ENCODE results near the gene GRK5.

The GRK5 gene

DNA sequence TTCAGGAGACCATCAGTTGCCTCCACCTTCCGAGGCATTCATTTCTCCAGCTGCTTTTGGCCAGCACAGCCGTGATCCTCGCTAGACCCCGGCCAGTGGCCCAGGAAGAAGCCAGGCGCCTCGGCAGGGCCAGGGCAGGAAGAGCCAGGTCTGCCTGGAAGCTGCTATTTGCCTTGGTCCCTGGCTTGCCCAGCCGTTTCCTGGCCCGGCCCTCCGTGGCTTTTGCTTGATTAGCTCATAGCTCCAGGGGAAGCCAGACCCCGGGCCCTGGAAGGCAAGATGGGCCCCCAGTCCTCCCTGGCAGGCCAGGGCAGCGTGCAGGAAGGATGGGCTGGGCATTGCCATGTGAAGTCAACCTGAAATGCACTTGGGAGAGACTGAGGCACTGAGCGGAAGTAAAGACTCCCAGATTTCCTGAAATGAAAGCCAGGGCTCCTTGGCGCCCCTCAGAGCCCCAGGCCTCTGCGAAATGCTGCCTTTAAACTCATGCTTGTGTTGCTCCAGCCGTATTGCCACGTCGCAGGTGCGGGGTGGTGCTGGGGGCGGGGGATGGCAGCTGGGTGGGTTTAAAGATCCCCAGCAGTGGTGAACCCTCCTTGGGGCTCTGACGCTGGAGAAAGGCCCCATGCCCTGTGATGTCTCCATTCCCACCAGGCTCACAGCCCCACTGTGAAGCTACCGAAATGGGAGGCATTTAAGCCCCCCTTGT is 160.6 kb downstream of the GRK5 start:
- no peak for DNase-seq

DNA sequence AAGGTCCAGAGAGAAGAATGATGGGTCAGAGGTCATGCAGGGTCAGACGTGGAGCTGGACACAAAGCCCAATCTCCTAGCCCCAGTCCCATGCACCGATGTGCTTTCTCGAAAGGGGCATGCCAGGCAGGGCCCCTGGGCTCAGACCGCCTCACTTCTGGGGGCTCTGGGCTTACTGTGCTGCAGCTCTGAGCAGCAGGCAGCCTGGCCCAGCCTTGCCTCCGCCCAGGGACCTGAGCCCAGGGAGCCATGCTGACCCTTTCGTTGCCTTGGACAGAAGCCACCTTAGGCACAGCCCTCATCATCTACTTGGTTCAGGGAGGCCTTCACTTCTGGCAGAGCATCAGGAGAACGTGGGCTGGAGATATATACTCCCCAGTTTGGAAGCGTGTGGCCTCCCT is 161.2 kb downstream of the GRK5 start:
- no peak for DNase-seq

DNA sequence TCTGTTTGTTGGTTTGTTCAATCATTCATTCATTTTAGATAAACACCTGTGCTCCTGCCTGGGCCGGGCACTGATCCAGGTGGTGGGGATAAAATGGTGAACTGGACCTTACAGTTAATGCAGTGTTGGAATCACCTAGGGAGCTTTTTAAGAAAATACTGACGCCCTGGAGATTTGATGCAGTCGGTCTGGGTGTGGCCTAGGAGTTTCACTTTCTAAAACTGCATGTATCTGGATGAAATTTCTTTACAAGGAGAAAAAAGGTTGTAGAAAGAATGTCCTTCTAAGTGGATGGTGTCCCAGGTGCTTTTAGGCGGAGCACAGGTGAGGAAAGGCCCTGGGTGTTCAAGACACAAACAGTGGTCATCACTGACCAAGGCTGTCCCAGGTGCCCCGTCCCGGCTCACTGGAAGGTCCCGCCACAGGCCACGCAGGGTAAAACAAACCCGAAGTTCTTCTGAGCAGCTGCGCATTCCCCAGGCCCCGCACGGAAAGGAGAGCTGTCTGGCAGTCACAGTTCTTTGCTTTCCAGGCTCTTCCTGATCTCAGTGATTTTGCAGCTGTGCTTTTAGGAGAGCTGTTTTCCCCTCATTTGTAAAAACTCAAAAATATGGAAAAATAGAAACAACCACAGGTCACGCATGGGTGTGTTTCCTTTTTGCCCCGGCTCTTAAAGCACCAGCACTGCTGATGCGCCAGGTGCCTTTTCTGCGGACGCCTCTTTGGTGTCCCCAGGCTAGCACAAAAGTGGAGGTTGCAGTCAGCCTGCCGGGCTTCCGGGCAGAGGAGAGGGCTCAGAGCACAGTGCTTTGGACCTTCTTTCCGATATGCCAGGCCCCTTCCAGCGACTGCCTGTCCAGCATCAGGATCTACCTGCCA is 161.9 kb downstream of the GRK5 start:
- DNase-seq: no peak

DNA sequence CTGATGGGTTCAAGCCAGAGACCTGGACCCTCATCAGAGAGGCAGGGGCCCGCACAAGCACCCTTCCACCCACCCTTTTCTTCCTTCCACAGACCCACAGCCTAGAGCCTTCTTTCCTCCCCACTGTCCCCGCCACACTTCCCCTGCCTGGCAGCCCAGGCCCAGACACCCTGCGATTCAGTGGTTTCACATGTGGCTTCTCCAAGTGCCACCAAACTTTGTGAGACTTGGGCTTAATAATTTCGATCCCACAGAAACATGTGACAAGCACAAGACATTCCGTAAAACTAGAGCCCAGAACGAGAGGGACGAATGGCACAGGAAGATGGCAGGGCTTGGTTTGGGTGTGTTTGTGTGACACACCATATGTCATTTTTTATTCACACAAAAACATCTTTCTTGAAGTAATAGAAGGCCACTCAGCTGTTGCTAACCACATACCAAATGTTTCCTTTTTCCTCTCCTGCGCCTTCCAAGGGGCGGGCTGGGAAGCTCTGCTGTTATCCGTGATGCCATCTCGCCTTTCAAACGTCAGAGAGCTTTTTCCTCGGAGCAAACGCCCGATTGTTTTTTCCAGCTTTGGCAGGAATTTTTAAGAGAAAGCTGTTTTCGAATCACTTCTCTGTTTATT is 162.9 kb downstream of the GRK5 start:
- no peak for DNase-seq

DNA sequence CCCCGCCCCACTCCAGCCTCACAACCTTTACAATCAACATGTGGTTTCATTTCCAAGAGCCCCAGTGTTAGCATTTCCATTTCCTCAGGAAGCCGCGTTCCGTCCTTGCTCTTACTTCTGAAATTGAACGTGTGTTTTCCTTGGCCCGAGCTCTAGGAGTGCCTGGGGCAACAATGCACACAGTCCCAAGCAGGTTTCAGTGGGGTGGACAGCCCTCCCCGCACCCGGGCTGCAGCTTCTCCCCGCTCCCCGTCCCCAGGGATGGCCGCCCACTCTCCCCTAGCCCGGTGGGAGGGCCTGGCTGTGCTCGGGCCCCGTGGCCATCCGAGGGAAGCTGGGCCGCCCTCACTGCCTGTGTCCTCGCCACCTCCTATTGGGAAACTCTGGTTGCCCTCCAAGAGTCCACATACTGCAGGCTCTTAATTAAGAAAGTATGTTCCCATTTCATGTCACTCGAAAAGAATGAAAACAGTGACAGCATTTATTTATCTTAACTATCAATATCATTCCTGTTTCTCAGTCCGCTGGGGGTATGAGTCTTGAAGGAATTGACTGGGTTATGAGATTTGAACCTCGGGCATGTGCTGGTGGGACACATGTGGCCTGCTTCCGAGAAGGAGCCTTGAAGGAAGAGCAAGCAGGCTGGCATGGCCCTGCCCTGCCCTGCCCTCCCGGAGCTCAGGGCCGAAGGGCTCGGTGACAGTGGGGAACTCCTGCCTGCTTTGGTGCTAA is 163.8 kb downstream of the GRK5 start:
- DNase-seq: no peak

DNA sequence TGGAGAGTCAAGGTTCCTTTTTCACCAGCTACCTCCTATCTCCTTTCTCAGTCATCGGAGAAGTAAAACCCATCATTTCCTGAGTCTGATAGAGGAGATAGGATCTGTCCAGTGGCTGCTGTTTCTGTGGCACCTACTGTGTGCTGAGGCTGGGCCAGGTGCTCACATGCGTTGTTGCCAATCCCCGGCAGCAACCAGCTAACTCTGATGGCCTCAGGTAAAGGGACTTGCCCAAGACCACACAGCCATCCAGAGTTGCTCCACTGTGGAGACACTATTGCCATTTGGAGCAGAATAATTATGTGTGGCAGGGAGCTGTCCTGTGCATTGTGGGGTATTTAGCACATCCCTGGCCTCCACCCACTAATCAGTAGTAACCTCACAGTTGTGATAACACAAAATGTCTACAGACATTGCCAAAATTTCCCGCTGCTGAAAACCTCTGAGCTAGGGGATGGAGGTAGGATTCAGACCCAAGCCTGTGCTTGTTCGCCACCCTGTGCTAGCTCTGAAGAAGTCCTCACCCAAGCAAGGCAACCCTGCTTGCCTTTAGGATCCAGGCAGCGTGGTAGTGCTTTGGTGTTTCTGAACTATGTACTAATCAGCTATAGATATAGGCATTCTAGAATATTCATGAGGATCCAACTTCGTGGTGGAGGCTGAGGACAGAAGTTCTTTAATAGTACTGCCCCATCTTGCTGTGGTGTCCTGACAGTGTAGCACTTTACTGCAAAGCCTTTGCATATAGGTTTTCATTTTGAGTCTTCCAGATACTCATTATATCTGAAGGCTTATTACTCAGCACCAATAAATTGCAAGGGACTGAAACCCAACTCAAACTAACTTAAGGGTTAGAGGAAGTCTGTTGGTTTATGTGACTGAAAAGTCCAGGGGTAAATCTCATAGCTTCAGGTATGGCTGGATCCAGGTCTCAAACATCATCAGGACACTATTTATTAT is 164.6 kb downstream of the GRK5 start:
- no peak for DNase-seq

DNA sequence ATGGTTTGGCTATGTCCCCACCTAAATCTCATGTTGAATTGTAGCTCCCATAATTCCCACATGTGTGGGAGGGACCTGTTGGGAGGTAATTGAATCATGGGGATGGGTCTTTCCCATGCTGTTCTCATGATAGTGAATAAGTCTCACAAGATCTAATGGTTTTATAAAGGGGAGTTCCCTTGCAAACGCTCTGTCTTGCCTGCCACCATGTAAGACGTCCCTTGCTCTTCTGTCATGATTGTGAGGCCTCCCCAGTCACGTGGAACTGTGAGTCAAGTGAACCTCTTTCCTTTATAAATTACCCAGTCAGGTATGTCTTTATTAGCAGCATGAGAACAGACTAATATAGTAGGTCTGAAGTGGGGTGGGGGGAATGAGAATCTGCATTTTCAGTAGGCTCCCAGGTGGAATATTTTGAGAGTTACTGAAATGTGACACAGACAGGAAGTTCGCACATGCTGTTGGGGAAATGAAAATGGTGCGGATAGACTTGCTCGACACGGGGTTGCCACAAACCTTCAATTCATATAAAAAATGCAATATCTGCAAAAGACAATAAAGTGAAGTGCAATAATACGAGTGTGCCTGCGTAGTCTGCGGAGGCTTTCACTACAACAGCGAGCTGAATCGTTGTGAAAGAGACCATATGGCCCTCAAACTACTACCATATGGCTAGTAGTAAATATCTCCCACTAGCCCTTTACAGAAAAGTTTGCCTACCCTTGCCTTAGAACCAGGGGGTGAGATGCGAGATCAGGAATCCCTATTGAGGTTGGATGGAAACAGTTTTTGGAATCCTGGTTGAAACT is 166.1 kb downstream of the GRK5 start:
- no peak for DNase-seq

DNA sequence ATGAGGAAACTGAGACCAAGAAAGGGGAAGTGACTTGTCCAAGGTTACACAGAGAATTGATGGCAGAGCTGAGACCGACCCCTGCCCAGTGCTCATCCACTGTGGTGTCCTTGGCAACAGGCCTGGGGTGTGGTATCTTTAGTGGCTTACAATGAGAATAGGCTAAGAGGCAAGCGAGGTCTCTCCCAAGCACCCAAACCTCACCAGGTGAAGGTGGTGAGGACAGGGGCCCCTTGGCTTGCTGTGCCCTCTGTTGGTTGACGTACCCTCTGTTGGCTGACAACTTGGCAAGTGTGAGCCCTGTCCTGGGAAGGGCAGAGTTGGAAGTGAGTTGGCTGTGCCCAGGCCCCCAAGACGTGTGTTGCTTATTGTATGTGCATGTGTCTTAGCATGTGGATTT is 166.9 kb downstream of the GRK5 start:
- no peak for DNase-seq

DNA sequence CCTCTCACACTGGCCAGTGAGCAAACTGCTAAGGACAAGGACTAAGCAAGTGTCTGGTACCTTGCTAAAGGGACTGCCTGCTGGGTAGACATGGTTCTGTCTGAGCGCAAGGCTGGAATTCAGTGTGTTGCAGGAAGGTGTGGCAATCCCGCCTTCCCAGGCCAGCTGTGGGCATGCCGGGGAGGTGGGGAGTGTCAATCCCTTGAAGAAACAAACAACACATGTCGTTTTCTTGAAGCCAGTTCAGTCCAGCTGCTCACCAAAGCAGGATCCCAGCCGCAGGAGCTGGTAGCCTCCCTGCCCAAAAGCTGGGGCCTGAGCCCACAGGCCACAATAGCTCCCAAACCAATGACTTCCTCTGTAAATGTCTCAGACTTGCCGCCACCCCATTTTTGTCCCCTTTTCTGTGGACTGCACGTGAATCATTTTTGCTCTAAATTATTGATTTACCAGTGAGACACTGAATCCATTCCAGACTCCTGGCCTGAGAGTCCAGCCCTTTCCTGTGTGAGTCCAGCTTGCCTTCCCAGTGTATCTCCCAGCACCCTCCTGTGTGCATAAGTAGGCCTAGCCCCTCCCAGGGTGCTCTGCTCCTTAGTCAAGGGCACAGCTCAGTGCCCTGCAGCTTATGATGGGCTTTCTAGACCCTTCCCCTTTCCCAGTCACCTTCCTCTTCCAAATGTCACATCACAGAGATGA is 168.4 kb downstream of the GRK5 start:
- DNase-seq: no peak

DNA sequence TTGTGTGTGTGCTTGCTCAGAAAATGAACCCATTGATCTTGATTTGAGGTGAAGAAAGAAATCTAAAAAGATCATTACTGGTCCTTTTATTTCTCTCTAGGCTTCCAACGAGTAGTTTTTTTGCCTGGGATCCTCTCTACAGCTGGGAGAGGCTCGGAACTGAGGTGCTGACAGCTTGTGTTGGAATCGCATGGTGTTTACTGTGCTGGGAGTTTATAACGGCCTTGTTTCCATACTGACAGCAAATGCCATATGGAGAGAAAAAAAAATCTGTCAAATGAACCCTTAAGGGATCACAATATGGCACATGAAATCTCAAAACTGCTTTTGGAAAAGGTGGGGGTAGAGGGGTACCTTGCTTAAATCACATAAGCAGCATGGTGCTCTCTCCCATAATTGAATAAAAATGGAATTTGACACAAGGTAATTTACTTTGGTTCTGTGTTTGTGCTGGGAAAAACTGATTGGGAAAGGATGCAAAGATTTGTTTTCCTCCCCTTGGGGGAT is 170.1 kb downstream of the GRK5 start:
- no peak for DNase-seq

DNA sequence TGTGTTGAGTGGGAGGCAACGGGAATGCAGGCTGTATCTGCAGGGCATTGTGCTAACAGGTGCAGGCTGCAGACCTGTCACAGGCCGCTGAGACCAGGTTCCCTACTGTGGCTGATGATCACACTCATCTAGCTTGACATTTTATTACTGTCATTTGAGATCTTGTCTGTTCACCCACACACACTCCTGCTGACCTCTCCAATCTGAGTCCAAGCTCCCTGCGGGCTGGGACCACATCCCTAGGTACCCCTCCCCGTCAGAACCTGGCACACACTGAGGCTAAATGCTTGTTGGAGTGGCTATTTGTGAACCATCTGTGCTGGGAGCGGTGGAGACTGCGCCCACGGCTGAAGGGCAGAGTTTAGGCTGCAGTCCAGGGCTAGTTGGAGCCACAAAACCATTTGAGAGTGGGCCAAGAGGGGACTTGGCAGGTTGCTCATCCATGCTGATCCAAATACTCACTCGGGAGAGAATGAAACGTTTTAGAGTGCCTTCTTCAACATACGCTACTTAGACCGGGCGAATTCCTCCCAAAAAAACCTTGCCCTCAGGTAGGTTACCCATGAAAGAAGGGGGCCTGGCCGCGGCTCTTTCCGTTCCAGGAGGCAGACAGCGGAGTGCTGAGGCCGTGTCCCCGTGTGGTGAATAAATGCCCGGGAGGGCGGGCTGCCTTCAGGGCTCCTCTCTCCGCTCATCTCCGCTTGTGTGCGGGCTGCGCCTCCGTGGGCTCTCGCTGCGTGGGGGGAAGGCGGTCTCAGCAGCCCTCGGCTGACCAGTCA is 170.8 kb downstream of the GRK5 start:
- no peak for DNase-seq

DNA sequence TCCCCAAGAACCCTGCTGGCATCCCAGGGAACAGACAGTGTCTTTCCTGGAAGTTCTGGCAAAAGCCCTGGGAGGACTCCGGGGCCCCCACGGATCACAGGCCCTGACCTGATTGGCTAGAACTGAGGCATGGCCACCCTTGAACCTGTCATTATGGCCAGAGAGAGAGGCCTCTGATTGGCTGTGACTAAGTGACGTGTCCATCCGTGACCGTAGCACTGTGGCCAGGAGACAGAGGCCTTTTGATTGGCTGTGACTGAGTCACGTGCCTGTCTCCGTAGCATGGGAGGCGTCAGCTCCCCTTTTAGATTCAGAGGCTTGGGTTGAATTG is 171.3 kb downstream of the GRK5 start:
- DNase-seq: no peak

DNA sequence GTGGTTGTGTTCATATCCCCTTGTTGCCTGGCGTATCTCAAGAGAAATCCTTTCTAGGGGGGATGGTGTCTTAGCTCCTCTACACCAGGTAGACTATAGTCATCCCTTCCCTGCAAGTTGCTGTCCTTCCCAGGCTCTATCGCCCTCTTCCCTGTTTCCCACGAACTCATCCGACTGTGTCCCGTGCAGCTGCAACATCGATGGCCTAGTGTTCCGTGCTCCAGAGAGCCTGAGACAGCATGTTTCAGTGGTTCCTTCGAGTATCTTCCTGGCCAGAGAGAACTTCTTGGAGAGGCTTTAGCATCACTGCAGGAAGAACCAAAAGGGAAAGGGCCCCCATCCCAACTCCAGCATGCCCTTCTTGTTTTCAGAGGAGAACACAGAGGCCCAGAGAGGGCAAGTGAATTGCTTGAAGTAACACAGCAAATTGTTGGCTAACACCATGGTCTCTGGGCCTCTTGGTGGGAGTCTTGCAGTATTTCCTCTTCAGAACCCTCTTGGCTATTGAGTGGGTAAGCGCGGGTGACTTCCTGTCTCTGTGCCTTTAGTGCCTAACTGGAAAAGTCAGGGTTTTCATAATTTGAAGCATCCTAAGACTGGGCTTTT is 172.2 kb downstream of the GRK5 start:
- no peak for DNase-seq

DNA sequence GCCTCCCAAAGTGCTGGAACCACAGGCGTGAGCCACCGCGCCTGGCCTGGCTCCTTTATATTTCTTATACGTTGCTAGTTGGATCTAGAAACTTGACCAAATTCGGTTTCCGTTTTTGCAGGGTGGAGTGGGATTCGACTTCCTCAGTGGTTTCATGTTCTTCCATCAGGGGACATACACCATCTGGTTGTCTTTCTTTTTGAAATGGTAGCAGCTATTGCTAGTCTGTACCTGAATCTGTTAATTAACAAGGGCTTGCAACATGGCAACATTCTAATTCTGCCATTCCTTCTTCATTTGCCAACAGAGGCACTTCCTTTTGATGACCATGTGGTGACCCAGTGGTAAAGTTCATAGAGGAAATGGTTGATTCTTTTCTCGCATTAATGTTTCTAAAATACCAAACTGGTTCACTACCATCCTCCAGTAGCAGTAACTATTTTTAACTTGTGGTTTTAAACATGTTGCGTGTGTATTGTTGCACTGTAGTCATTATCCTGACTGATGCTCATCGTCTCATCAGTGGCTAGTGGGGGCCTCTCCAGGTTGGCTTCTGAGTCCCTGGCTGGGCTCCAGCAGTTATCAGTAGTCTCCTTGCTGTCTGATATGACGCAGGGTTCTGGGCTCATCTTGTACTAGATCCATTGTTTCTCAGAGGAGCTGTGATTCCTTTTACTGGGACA is 175.9 kb downstream of the GRK5 start:
- DNase-seq: no peak

DNA sequence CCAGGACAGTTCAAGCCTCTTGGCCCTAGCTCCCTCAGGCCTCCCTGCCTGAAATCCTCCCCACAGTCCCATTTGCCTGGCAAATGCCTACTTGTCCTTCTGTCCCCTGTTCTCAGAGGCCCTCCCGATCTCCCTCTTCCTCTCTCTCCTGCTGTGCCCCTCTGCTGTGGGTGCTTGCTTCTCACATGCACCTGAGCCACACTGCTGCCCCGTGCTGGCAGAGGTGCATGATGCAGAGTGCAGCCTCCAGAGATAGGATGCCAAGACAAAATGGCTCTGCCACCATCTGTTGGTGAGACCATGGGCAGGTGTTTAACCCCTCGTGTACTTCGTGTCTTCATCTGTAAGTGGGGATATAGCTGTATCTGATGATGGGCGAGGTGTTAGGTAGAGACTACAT is 176.8 kb downstream of the GRK5 start:
- DNase-seq: no peak

DNA sequence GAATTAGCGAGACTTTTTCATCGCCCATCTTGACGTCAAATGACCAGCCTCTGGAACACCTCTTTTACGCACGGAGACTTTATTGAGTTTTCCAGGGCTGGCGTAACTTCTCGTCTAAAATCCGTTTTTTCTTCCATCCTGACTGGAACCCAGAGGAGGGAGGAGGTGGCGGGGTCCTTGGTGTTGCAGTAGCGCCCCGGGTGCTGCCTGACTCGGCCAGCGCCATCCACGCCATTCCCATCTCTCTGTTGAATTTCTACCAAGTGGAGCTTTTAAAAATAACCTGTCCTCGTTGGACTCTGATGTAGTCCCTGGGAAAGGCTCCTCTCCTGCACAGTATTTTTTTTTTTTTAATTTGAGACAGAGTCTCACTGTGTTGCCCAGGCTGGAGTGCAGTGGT is 179.3 kb downstream of the GRK5 start:
- DNase-seq: no peak

DNA sequence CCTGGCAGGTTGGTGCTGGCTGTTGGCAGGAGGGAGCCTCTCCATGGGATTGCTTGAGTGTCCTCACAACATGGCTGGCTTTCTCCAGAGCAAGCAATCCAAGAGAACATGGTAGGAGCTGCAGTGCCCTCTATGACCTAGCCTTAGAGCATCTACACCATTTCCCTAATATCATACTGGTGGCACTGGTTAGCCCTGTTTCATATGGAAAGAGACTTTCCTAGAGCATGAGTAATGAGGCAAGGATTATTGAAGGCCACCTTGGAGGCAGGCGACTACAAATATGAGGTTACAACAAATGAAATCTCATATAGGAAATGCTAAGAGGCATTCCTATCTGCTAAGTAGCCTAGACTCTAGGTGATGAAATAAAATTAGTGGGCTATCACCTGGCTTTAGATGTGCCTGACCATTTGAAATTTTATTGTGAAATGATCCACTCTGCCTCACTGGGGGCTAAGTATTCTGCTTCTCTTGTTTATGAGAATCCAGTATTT is 181.5 kb downstream of the GRK5 start:
- no peak for DNase-seq
